Activated T-cell treated with anti-CD3 and anti-CD28 coated beads for 48 hours (primary cell): Measurements from ENCODE around the gene RCOR1.

Experiments used
- DNase-seq: peaks from one replicate; pipeline ENCODE4 v3.0.0-alpha.2; 2020; ENCODE audit warnings: low read depth

RCOR1 gene

GRCh38 chr14:102776761-102777710, 184.6 kb downstream of the RCOR1 start, which contains the start of gene TRAF3:
TSS of gene TRAF3 (plus strand) at chr14:102777449. CDS start at chr14:102870202, 92,753 bp downstream.
- DNase-seq: peak; percentile 82

- DNase-seq: peak; percentile 18
These were observed 185.4 kb downstream of the RCOR1 start for GRCh38 chr14:102777711-102778337.

GRCh38 chr14:102778338-102779083, 186.1 kb downstream of the RCOR1 start:
- no peak for DNase-seq

GRCh38 chr14:102779084-102779462, 186.6 kb downstream of the RCOR1 start:
- DNase-seq: no peak

GRCh38 chr14:102779574-102780315, 187.3 kb downstream of the RCOR1 start:
- no peak for DNase-seq
